Endothelial cell of umbilical vein (primary cell): ENCODE measurements around the gene HSPA6.
"Not testable (repeated sequence)": the region's sequence is repeated elsewhere in the genome, so short reads cannot be mapped to it uniquely, and the experiment has no call there.

Experiments
- CTCF ChIP-seq, 2 donors: IDR thresholded peaks; 1 replicate in 1 of 2; 2 replicates in 1 of 2; pipeline ENCODE4 v1.5.1; 2011; ENCODE audit warnings: low read length in 2 of 2, mild to moderate bottlenecking in 2 of 2, moderate library complexity in 2 of 2, control low read depth in 1 of 2, inconsistent platforms in 1 of 2, low read depth in 1 of 2; ENCODE audit not compliant: insufficient read depth in 1 of 2; ENCODE audit errors: extremely low read depth in 1 of 2
- EZH2 ChIP-seq: IDR thresholded peaks from 2 replicates; pipeline ENCODE4 v1.6.1; 2012; ENCODE audit warnings: borderline replicate concordance, low read depth, mild to moderate bottlenecking, moderate library complexity, low read length, inconsistent platforms; ENCODE audit not compliant: severe bottlenecking
- FOS ChIP-seq: IDR thresholded peaks from 2 replicates; pipeline ENCODE4 v1.6.1; 2011; ENCODE audit warnings: mild to moderate bottlenecking, low read length, moderate library complexity, borderline replicate concordance; ENCODE audit not compliant: insufficient read depth
- MYC ChIP-seq: IDR thresholded peaks from one replicate; pipeline ENCODE4 v1.6.1; 2011; ENCODE audit warnings: mild to moderate bottlenecking, low read depth, low read length
- POLR2A ChIP-seq: IDR thresholded peaks from 2 replicates; pipeline ENCODE4 v1.6.1; 2012; ENCODE audit warnings: low read depth, mild to moderate bottlenecking, control low read depth, low read length
- POLR2AphosphoS5 ChIP-seq: IDR thresholded peaks from 2 replicates; pipeline ENCODE4 v1.6.1; 2012; ENCODE audit warnings: low read depth, mild to moderate bottlenecking, control low read depth, low read length, moderate library complexity; ENCODE audit not compliant: insufficient read depth
- TF ChIP-seq, protein P1 (sequence below): IDR thresholded peaks from 2 replicates; pipeline ENCODE4 v1.6.1; 2011; ENCODE audit not compliant: insufficient read depth, insufficient read length

GRCh38 chr1:161529463-161530104, 5.2 kb downstream of the HSPA6 start:
- not testable (repeated sequence) for TF ChIP-seq CTCF (IDR thresholded peaks at IDR 0.05; ENCODE audit: extremely low read depth in 1 of 2, insufficient read depth in 1 of 2, low read depth in 1 of 2, low read length in 2 of 2); FOS; POLR2A; EZH2; POLR2AphosphoS5; MYC
- TF ChIP-seq, protein P1, sequence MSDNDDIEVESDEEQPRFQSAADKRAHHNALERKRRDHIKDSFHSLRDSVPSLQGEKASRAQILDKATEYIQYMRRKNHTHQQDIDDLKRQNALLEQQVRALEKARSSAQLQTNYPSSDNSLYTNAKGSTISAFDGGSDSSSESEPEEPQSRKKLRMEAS, result not testable (repeated sequence)
